AG04450 (cell line): ENCODE results near the gene MALT1. TPM values are rescaled to one million over a fixed set of nuclear protein-coding genes. Genes with fewer than 3 reads are reported as not detected.

Experiments
- CTCF ChIA-PET: fragments of 300-600, 350-600 bp; formaldehyde crosslinking; extraction: SDS; loops from one replicate; lab custom pipeline; 2022; ENCODE audit warnings: antibody characterized with exemption, inconsistent platforms; lab: Charles Lee
- POLR2A ChIA-PET: fragments of 350-600 bp; formaldehyde crosslinking; extraction: SDS; loops from one replicate; lab custom pipeline; 2021; ENCODE audit warnings: antibody characterized with exemption, inconsistent platforms; lab: Yijun Ruan, JAX
- DNase-seq: peaks from one replicate; pipeline ENCODE4 v3.0.0-alpha.2; 2011; ENCODE audit warnings: low read depth, low spot score
- H3K27ac ChIP-seq: one replicate; pipeline ENCODE4 v1.5.1; 2012; ENCODE audit warnings: low read depth, low read length, control low read depth
- H3K27me3 ChIP-seq: one replicate; pipeline ENCODE4 v1.6.0; 2012; ENCODE audit warnings: low read length; ENCODE audit not compliant: control insufficient read depth, insufficient read depth
- H3K4me3 ChIP-seq: 2 replicates; pipeline ENCODE4 v1.5.1; 2011; ENCODE audit warnings: mild to moderate bottlenecking, low read depth, low read length, control low read depth
- H3K9me3 ChIP-seq: 2 replicates; pipeline ENCODE4 v1.5.1; 2012; ENCODE audit warnings: low read length; ENCODE audit not compliant: control insufficient read depth, insufficient read depth
- CTCF ChIP-seq: IDR thresholded peaks from 2 replicates; pipeline ENCODE4 v1.5.1; 2011; ENCODE audit warnings: low read depth, low read length, control low read depth, inconsistent platforms
- polyA plus RNA-seq: library from polyadenylated mRNA; depleted of rRNA; stranded (reverse); fragments of >200 nt; gene quantifications from 2 replicates; pipeline ENCODE4 v1.2.3, GENCODE V29; 2011

MALT1 gene
- polyA plus RNA-seq, 1 experiment = 24.3 TPM

GRCh38 chr18:58653814-58654509, 17.3 kb upstream of the MALT1 start:
- POLR2A ChIA-PET = interaction anchor here (0.5 kb wide), 1 partner anchor 1033 kb away, joined by 3 read pairs; no protein-coding TSS in a partner anchor
- no peak for TF ChIP-seq CTCF
- no peaks in the 10 kb centered on the region for H3K27me3 ChIP-seq
- no peak for DNase-seq
- H3K4me3 ChIP-seq = no peak overlapping the region
- H3K9me3 ChIP-seq = no peaks in the 10 kb centered on the region
- H3K27ac ChIP-seq = no peak overlapping the region
- CTCF ChIA-PET = no interaction called here

- Histone ChIP-seq H3K9me3 (no peaks in the 10 kb centered on the region), H3K4me3 (no peak overlapping the region), H3K27me3 (no peaks in the 10 kb centered on the region), H3K27ac (no peak overlapping the region)
- ChIA-PET CTCF (no interaction called here), POLR2A (no interaction called here)
- TF ChIP-seq CTCF = no peak
- no peak for DNase-seq
Measured at GRCh38 chr18:58654896-58655614, 16.2 kb upstream of the MALT1 start.

GRCh38 chr18:58657081-58657480, 14.2 kb upstream of the MALT1 start:
- TF ChIP-seq CTCF = no peak
- ChIA-PET CTCF (no interaction called here), POLR2A (no interaction called here)
- H3K4me3 ChIP-seq = no peak overlapping the region
- DNase-seq = no peak
- no peak overlapping the region for H3K27ac ChIP-seq
- no peaks in the 10 kb centered on the region for H3K9me3 ChIP-seq
- no peaks in the 10 kb centered on the region for H3K27me3 ChIP-seq

GRCh38 chr18:58657494-58657893, 13.8 kb upstream of the MALT1 start:
- POLR2A ChIA-PET = no interaction called here
- CTCF ChIA-PET = no interaction called here

More at GRCh38 chr18:58657494-58657893, 13.8 kb upstream of the MALT1 start:
- Histone ChIP-seq H3K27me3 (no peaks in the 10 kb centered on the region), H3K4me3 (no peak overlapping the region), H3K27ac (no peak overlapping the region), H3K9me3 (no peaks in the 10 kb centered on the region)
- no peak for DNase-seq
- no peak for TF ChIP-seq CTCF
